Activated CD4-positive, alpha-beta T cell treated with anti-CD3 and anti-CD28 coated beads, Interleukin-2, amount 50 U/mL, for 24 hours (primary cell): Measurements from ENCODE around the gene MLLT10.

Source experiments
- DNase-seq, 2 donors: peaks; one replicate each; pipeline ENCODE4 v3.0.0-alpha.2; 2020; ENCODE audit warnings: low read depth in 1 of 2, low spot score in 1 of 2

MLLT10 gene

GRCh38 chr10:21516242-21517131 is 17.5 kb upstream of the MLLT10 start:
- DNase-seq, result no peak

- DNase-seq, result no peak
Observed at GRCh38 chr10:21517134-21518031, 16.6 kb upstream of the MLLT10 start.

DNA sequence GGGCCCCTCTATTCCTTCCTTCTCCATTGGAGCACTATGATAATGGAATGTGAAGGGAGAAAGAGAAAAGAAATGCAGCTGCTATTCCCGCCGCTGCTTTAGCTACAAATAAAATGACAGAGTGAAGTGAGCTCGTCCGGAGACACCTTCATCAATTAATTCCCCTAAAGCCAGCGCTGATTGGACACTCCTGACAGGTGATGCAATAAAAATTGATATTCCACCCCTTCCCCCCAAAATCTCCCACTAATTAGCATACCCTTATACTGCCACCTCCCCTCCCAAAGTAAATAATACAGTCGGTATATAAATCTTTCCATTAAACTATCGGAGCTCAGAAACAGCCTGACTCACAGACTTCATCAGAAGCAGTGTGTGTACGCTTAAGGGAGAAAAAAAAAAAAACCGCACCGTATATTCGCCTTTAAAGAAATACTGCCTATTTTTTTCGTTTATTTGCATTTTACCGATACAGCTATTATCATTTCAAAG is 15.8 kb upstream of the MLLT10 start:
- DNase-seq, result no peak

DNA sequence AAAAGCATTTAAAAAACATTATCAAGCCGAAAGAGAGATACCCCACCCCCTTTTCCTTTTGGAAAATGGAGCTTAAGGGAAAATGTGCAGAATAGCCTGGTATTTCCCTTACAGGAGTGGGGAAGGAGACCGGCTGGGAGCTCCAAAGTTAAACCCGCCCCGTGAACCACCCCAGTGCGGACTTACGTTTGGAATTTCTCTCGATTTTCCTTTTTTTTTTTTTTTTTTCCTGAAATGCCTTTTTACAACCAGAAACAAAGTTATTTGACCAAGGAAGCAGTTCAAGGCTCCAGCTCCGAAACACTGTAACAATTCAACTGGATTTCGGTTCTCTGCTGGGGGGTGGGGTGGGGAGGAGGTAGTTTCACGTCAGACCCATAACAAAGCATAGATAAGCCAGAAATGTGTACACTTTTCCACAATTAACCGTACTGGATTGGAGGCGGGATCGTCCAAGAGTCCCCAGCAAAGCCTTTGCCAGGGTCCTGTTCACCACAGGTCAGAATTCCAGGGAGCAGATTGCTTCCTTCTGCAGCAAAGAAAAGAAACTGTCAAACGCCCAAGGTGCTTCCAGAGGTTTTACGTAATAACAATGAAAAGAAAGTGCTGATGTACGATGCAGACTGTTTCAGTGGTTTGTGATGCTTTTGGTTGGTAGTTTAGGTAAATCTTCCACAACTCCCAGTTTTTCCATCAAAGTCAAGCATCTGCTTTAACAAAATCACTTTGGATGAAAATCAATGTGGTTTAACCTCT is 15.2 kb upstream of the MLLT10 start:
- no peak for DNase-seq

- DNase-seq, result no peak
Observed at GRCh38 chr10:21519397-21519933, 14.6 kb upstream of the MLLT10 start.

- no peak for DNase-seq
Observed at GRCh38 chr10:21519941-21520436, 14.0 kb upstream of the MLLT10 start.

DNA sequence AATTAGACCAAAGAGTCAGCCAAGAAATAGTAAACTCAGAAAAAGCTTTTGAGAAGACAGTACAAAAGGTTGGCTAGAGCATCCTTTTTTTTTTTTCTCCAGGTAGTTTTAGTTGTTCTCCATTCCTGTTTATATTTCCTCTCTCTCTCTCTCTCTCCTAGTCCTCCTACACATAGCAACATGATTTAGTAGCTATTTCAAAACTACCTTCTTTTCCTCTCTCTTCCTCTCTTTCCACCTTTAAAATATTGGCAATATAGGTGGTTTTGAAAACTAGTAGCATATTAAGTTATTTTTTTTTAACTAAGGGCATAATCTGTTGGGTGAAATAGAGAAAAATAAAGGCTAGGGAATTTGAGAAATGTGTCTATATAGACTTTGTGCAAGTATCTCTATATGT is 13.5 kb upstream of the MLLT10 start:
- no peak for DNase-seq

- no peak for DNase-seq
Observed at GRCh38 chr10:21520949-21521348, 13.1 kb upstream of the MLLT10 start.

DNA sequence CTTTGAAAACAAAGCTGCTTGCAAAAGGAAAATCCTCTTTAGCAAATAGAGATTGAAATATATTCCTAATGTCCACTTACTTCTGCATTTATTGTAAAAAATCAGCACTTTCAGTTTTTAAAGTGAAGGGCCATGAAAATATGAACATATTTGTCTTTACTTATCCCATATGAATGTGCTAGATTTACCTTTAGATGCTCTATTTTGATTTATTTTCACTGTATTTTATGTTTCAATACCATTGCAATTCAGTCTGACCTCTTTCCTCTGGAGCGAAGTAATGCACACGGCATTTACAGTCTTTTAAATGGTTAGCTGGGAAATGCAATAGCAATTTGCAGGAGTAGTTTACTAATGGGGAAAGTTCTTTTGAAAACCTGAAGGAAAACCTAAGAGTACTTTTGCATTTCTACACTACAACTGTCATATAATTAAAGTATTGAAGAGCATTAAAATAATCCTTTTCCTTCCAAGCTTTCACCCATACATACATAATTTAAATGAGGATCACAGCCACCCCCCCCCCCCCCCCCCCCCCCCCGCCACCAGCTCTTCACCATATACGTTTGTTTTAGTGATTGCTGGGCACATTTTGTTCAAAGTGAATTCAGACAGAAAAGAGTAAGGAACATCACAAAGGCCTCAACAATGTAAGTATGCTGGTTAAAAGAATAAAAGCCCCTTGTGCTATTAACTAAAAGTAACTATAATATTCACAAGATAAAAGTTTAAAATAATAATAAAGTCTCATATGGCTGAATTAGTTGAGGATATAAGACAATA is 12.1 kb upstream of the MLLT10 start:
- no peak for DNase-seq

DNA sequence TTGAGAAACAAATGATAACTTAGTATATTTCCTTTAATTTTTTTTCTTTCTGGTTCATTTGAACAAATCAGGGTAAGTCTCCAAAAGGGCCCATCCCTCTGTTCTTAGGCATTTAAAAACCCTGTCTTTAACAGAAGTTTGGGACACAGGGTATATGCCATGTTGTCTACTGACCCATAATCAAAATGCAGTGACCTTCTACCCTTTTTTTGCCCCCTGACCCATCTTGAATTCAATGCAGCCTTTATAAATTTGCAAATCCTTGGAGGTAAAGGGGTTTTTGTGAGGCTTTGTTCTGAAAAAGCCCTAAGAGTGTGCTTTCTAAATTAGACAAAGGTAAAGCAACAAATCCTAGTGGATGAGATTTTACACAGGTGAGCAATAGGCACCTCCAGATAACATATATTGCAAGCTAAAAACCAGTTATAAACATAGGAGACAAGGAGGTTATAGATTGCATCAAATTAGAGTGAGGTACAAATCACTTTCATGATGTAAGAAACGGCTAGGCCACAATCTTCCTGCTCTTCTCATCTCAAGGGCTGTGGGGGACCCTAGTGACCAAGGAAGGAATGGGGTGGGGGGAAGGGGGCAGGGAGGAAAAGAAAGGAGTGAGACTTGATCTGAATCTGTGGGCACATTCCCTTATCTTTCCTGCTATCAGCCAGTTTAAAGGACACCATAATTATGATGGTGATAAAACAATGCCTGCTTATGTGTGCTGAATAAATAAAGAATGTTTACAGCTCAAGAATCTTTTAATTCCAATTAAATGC is 11.2 kb upstream of the MLLT10 start:
- DNase-seq, result no peak

- no peak for DNase-seq
Observed at GRCh38 chr10:21523557-21524008, 10.4 kb upstream of the MLLT10 start.

GRCh38 chr10:21524131-21524525 is 9.9 kb upstream of the MLLT10 start:
- no peak for DNase-seq

DNA sequence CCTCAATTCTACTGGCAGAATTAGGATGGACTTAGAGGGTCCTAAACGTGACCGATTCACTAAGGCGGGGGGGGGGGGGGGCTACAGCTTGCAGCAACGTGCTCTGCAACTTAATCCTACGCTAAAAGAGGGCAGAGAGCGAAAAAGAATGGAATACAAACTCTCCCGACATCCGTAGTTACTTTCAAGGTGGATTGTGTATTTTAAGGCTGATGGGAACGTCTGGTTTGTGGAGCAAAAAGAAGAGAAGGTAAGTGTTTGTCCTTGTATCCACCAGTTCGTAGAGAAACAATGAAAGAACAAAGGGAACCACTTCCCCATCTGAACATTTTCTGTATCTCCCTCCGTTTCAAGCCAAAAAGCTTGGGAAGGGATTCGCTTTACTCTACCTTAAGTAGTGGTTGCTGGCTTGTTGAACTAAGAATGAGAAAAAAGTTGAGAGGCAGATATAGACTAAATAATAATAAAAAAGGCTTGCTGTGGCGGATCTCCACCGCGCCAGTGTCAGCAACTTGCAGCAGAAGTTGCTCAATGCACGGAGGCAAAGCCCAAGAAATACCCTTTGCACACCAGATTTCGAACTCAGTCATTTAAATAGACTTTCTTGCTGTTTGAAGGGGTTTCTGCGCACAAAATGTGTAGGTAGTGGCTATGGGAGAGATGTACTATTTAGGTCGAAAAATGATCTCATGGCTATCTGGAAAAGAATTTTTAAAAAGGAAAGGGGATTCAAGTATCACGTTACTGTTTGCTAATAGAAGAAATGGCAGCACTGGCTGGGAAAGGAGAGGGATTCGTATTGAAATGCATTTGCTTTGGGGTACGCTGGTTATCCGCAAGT is 9.3 kb upstream of the MLLT10 start:
- DNase-seq, result no peak

DNA sequence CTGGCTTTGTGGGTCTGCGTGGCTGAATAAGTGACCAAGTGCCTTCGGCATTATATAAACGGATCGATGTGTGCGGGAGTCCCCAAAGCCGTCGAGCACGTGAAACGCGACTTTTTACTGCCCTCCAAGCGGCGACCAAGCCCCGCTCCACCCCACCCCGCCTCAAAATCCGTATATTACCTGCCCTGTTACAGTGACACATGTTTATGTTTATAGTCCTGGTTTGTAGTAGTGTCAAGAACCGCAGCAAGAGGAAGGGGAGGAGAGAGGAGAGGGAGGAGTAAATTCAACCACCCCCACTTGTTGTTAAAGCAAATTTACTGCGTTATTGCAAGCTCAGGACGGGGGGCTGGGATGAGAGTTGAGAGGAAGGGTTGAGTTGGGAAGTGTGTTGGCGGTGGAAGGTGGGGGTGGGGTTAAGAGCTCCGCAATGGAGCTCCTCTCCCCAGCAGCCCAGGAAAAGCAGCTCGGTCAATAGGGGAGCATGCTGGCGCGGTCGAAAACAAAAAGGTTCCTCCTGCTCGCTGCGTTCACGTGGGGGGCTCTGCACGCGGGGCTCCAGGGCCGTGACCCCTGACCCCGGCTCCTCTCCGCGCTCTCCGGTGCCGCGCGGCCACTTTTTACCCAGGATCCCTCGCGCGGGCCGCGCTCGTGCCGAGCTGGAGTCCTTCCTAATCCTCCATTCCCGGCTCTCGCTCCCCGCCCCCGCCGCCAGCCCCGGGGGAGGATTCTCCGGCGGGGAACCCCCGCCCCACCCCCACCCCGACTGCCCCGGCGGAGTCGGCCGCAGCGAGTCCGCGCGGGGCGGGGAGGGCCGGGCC is 8.5 kb upstream of the MLLT10 start, which contains the start of gene SKIDA1:
Gene SKIDA1, minus strand, starts transcription at position 316 of the 821 bp plus-strand sequence. CDS start 7,860 bp downstream, outside the sequence.
- DNase-seq, result peak in 1 of 2 donors; percentile 49

- peak in 1 of 2 donors; percentile 38 for DNase-seq
Observed at GRCh38 chr10:21526188-21526859, 7.7 kb upstream of the MLLT10 start.

DNA sequence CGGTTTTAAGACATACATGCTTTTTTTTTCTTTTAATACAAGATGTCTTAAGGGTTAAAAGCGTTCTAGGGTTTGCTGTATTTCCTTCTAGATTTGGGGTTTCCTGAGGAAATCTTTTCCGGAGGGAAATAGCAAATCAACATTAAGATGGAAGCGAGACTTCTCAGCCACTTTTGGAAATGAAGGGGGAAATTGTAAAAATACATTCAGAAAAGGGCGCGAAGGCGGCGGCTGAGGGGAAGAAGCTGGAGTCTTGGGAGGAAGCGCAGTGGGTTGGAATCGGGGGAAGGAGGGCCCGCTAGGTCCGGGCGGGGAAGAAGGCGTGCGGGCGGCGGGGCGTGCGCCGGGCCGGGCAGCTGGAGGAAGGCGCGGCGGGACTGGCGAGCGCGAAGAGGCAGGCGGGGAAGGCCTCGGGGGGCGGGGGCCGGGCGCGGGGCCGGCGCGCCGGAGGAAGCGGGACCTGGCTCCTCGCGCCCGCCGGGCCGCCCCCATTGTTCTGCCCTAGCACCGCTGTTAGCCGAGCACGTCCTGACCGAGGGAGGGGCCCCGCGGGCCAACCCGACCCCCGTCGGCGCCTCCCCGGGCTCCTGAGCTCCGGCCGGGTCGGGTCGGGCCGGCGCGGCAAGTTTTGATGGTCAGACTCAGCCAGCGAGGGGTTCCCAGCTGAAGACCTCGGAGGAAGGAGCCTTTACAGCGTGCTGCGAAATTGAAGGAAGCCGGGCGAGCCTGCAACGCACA is 7.0 kb upstream of the MLLT10 start:
- no peak for DNase-seq
